SK-N-SH treated with all-trans-retinoic acid at 6 μM for 48 hours (cell line): ENCODE data around the gene CHRNE.

Source experiments
- ARNTL ChIP-seq: fragments of 450-650 bp; formaldehyde crosslinking; IDR thresholded peaks from 2 replicates; pipeline ENCODE4 v1.5.0; 2020; ENCODE audit warnings: low read depth, mild to moderate bottlenecking, moderate library complexity, borderline replicate concordance
- BACH2 ChIP-seq: fragments of 250-450 bp; sonication (Bioruptor Pico); IDR thresholded peaks from 2 replicates; pipeline ENCODE4 v1.9.0; 2021; ENCODE audit warnings: mild to moderate bottlenecking, borderline replicate concordance
- ISL1 ChIP-seq: fragments of 250-450 bp; sonication (Bioruptor Pico); IDR thresholded peaks from 2 replicates; pipeline ENCODE4 v2.1.2; 2022; ENCODE audit warnings: mild to moderate bottlenecking, moderate library complexity
- TOX ChIP-seq: fragments of 250-450 bp; sonication (Bioruptor Pico); IDR thresholded peaks from 2 replicates; pipeline ENCODE4 v1.8.0; 2021; ENCODE audit warnings: mild to moderate bottlenecking, moderate library complexity, borderline replicate concordance
- ZFP3 ChIP-seq: fragments of 250-450 bp; sonication (Bioruptor Pico); IDR thresholded peaks from 2 replicates; pipeline ENCODE4 v1.5.0; 2020; ENCODE audit warnings: mild to moderate bottlenecking, moderate library complexity
- ZNF8 ChIP-seq: fragments of 450-650 bp; formaldehyde crosslinking; IDR thresholded peaks from 2 replicates; pipeline ENCODE4 v1.5.0; 2020; ENCODE audit warnings: mild to moderate bottlenecking, moderate library complexity
- TF ChIP-seq, protein P1 (sequence below): fragments of 250-450 bp; sonication (Bioruptor Pico); IDR thresholded peaks from 2 replicates; pipeline ENCODE4 v1.5.1; 2020; ENCODE audit warnings: low read depth, mild to moderate bottlenecking, moderate library complexity
- TF ChIP-seq, protein P2 (sequence below): fragments of 250-450 bp; sonication (Bioruptor Pico); IDR thresholded peaks from 2 replicates; pipeline ENCODE4 v1.8.0; 2020; ENCODE audit warnings: mild to moderate bottlenecking, moderate library complexity, borderline replicate concordance
- TF ChIP-seq, protein P3 (sequence below): fragments of 250-450 bp; sonication (Bioruptor Pico); IDR thresholded peaks from 2 replicates; pipeline ENCODE4 v1.8.0; 2021; ENCODE audit warnings: low read depth, mild to moderate bottlenecking, moderate library complexity, borderline replicate concordance
- TF ChIP-seq, protein P4 (sequence below): fragments of 250-450 bp; sonication (Bioruptor Pico); IDR thresholded peaks from 2 replicates; pipeline ENCODE4 v1.5.1; 2021; ENCODE audit warnings: mild to moderate bottlenecking, moderate library complexity

DNA sequence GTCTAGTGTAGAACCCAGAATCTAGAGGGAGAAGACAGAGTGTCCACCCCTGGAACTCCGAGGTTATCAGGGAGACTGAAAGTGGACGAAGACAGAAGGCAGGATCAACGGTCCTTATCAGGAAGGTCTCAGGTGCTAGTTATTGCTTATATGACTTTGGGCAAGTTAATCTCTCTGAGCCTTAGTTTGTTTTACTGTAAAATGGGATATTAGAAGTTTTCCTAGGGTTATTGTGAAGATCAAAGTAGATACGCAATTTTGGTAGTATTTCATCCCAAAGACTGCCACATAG, 38.4 kb upstream of the CHRNE start:
- TF ChIP-seq, protein P1, sequence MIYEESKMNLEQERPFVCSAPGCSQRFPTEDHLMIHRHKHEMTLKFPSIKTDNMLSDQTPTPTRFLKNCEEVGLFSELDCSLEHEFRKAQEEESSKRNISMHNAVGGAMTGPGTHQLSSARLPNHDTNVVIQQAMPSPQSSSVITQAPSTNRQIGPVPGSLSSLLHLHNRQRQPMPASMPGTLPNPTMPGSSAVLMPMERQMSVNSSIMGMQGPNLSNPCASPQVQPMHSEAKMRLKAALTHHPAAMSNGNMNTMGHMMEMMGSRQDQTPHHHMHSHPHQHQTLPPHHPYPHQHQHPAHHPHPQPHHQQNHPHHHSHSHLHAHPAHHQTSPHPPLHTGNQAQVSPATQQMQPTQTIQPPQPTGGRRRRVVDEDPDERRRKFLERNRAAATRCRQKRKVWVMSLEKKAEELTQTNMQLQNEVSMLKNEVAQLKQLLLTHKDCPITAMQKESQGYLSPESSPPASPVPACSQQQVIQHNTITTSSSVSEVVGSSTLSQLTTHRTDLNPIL (CRISPR knock-in tag), result no peak
- TF ChIP-seq, protein P2, sequence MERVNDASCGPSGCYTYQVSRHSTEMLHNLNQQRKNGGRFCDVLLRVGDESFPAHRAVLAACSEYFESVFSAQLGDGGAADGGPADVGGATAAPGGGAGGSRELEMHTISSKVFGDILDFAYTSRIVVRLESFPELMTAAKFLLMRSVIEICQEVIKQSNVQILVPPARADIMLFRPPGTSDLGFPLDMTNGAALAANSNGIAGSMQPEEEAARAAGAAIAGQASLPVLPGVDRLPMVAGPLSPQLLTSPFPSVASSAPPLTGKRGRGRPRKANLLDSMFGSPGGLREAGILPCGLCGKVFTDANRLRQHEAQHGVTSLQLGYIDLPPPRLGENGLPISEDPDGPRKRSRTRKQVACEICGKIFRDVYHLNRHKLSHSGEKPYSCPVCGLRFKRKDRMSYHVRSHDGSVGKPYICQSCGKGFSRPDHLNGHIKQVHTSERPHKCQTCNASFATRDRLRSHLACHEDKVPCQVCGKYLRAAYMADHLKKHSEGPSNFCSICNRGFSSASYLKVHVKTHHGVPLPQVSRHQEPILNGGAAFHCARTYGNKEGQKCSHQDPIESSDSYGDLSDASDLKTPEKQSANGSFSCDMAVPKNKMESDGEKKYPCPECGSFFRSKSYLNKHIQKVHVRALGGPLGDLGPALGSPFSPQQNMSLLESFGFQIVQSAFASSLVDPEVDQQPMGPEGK (CRISPR knock-in tag), result no peak
- TF ChIP-seq, protein P3, sequence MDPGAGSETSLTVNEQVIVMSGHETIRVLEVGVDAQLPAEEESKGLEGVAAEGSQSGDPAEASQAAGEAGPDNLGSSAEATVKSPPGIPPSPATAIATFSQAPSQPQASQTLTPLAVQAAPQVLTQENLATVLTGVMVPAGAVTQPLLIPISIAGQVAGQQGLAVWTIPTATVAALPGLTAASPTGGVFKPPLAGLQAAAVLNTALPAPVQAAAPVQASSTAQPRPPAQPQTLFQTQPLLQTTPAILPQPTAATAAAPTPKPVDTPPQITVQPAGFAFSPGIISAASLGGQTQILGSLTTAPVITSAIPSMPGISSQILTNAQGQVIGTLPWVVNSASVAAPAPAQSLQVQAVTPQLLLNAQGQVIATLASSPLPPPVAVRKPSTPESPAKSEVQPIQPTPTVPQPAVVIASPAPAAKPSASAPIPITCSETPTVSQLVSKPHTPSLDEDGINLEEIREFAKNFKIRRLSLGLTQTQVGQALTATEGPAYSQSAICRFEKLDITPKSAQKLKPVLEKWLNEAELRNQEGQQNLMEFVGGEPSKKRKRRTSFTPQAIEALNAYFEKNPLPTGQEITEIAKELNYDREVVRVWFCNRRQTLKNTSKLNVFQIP, result no peak
- TF ChIP-seq ARNTL (no peak), TOX (CRISPR knock-in tag) (no peak), ZFP3 (CRISPR knock-in tag) (no peak), BACH2 (CRISPR knock-in tag) (no peak), ZNF8 (no peak), ISL1 (CRISPR knock-in tag) (no peak)
- TF ChIP-seq, protein P4, sequence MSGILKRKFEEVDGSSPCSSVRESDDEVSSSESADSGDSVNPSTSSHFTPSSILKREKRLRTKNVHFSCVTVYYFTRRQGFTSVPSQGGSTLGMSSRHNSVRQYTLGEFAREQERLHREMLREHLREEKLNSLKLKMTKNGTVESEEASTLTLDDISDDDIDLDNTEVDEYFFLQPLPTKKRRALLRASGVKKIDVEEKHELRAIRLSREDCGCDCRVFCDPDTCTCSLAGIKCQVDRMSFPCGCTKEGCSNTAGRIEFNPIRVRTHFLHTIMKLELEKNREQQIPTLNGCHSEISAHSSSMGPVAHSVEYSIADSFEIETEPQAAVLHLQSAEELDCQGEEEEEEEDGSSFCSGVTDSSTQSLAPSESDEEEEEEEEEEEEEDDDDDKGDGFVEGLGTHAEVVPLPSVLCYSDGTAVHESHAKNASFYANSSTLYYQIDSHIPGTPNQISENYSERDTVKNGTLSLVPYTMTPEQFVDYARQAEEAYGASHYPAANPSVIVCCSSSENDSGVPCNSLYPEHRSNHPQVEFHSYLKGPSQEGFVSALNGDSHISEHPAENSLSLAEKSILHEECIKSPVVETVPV (CRISPR knock-in tag), result no peak
